ENCODE results near the gene OVOL1.

- TF ChIP-seq CTCF (IDR thresholded peaks at IDR 0.05) (no peak), POLR2AphosphoS5 (IDR thresholded peaks at IDR 0.05) (no peak), POLR2A (IDR thresholded peaks at IDR 0.05; ENCODE audit: low read depth) (no peak), EP300 (IDR thresholded peaks at IDR 0.05) (no peak)
These were observed 22.4 kb upstream of the OVOL1 start for GRCh38 chr11:65764434-65764833.

All from esophagus muscularis mucosa (tissue), 4 donors.